GM19023 (cell line): Measurements from ENCODE around the gene FOXS1.

Source experiments
- ATAC-seq: cut with Tn5 transposase; IDR thresholded peaks from one replicate; pipeline ENCODE4 v1.9.1; 2021; ENCODE audit warnings: mild to moderate bottlenecking, moderate library complexity; ENCODE audit not compliant: unreplicated experiment

Gene FOXS1

GRCh38 chr20:31801508-31801907, 43.9 kb downstream of the FOXS1 start:
- no peak for ATAC-seq

GRCh38 chr20:31797364-31797763, 48.0 kb downstream of the FOXS1 start:
- no peak for ATAC-seq
